HepG2 (cell line): Measurements from ENCODE around the gene PGK1. TPM values are rescaled to one million over a fixed set of nuclear protein-coding genes. Genes with fewer than 3 reads are reported as not detected.

ENCODE experiments used
- ATAC-seq: fragments of 200-7000 bp; cut with Tn5 transposase; 3 replicates; pipeline ENCODE4 v1.9.1; 2020; ENCODE audit warnings: mild to moderate bottlenecking, moderate library complexity
- BruUV-seq: library from RNA; stranded (reverse); fragments of 400-500 nt; replicated peaks from 2 replicates; lab custom pipeline; 2021; lab: Mats Ljungman, UMichigan
- CTCF ChIA-PET: fragments of 300-600 bp; formaldehyde crosslinking; extraction: SDS; loops from one replicate; lab custom pipeline; 2021; ENCODE audit warnings: low total read pairs, inconsistent platforms, low intra/inter-chr PET ratio; lab: Yijun Ruan, JAX
- POLR2A ChIA-PET: fragments of 350-600 bp; sonication (Branson Sonifier 250); formaldehyde crosslinking; loops from one replicate; lab custom pipeline; 2020; ENCODE audit warnings: antibody characterized with exemption, inconsistent platforms; lab: Yijun Ruan, JAX
- DNase-seq: peaks from one replicate; pipeline ENCODE4 v3.0.0-alpha.2; 2015; ENCODE audit warnings: low spot score
- FAIRE-seq: peaks from 3 replicates; lab custom pipeline; 2011; peaks lifted over from hg19 to GRCh38; lab: Jason Lieb, UNC
- H2AFZ ChIP-seq: one replicate; pipeline ENCODE4 v1.6.1; 2011; ENCODE audit warnings: low read length, inconsistent platforms
- H3K27ac ChIP-seq: fragments of 300-600 bp; 3 replicates; pipeline ENCODE4 v1.8.0; 2011; ENCODE audit warnings: mixed run types, mild to moderate bottlenecking, mixed read lengths, low read length, inconsistent platforms; ENCODE audit not compliant: insufficient read depth; ENCODE audit errors: extremely low read length
- H3K27me3 ChIP-seq, 2 experiments: fragments of 200-600 bp in 1 of 2; 2 replicates in 1 of 2; 3 replicates in 1 of 2; pipeline versions ENCODE4 v1.6.0 to v1.8.0; 2011; ENCODE audit warnings: low read length in 2 of 2, mild to moderate bottlenecking in 2 of 2, moderate library complexity in 2 of 2, inconsistent platforms in 1 of 2; ENCODE audit not compliant: insufficient read depth in 2 of 2, control insufficient read depth in 1 of 2
- H3K36me3 ChIP-seq, 2 experiments: fragments of 200-600 bp in 1 of 2; replicated peaks in 1 of 2; 2 replicates in 1 of 2; 3 replicates in 1 of 2; pipeline versions ENCODE4 v1.5.1 to v1.8.0; 2011; ENCODE audit warnings: low read length in 2 of 2, inconsistent platforms in 1 of 2; ENCODE audit not compliant: insufficient read depth in 2 of 2, control insufficient read depth in 1 of 2
- H3K4me1 ChIP-seq: 2 replicates; pipeline ENCODE4 v1.5.1; 2012; ENCODE audit warnings: low read length, inconsistent platforms; ENCODE audit not compliant: insufficient read depth
- H3K4me2 ChIP-seq: 2 replicates; pipeline ENCODE4 v1.6.0; 2011; ENCODE audit warnings: low read depth, low read length, inconsistent platforms
- H3K4me3 ChIP-seq, 3 experiments: fragments of 200-600 bp in 1 of 3; sonication (generic), shearing (Covaris generic) in 1 of 3; replicated peaks in 1 of 3; 2 replicates each; pipeline ENCODE4 v1.5.1; 2011 to 2016; ENCODE audit warnings: low read length in 3 of 3, inconsistent platforms in 2 of 3, low read depth in 2 of 3, mild to moderate bottlenecking in 2 of 3, control low read depth in 1 of 3, mixed read lengths in 1 of 3; ENCODE audit not compliant: insufficient read depth in 1 of 3
- H3K79me2 ChIP-seq: one replicate; pipeline ENCODE4 v1.6.1; 2011; ENCODE audit warnings: low read length, inconsistent platforms; ENCODE audit not compliant: insufficient read depth
- H3K9ac ChIP-seq: 2 replicates; pipeline ENCODE4 v1.6.0; 2011; ENCODE audit warnings: mild to moderate bottlenecking, low read depth, low read length, inconsistent platforms; ENCODE audit not compliant: insufficient read depth
- H3K9me3 ChIP-seq: 2 replicates; pipeline ENCODE4 v1.5.1; 2012; ENCODE audit warnings: mild to moderate bottlenecking, low read length
- H4K20me1 ChIP-seq: 2 replicates; pipeline ENCODE4 v1.6.0; 2011; ENCODE audit warnings: inconsistent platforms, mild to moderate bottlenecking, low read length, moderate library complexity; ENCODE audit not compliant: insufficient read depth
- FIP1L1 ChIP-seq: fragments of 200-400 bp; formaldehyde crosslinking; IDR thresholded peaks from 2 replicates; pipeline ENCODE4 v1.6.1; 2018; ENCODE audit warnings: low read depth, mild to moderate bottlenecking, low read length, moderate library complexity, borderline replicate concordance; ENCODE audit not compliant: insufficient read depth
- JUN ChIP-seq: sonication (generic); formaldehyde crosslinking; IDR thresholded peaks from 2 replicates; pipeline ENCODE4 v1.4.0; 2020; ENCODE audit warnings: mild to moderate bottlenecking, missing genetic modification reagents
- SMYD3 ChIP-seq: sonication (generic); formaldehyde crosslinking; IDR thresholded peaks from 2 replicates; pipeline ENCODE4 v1.8.1; 2023; ENCODE audit warnings: mild to moderate bottlenecking, missing genetic modification reagents
- ZBED4 ChIP-seq: sonication (generic); formaldehyde crosslinking; IDR thresholded peaks from 2 replicates; pipeline ENCODE4 v1.4.0; 2020; ENCODE audit warnings: missing genetic modification reagents, borderline replicate concordance
- ZNF816 ChIP-seq: sonication (generic); formaldehyde crosslinking; IDR thresholded peaks from 2 replicates; pipeline ENCODE4 v1.8.0; 2022; ENCODE audit warnings: missing genetic modification reagents, mild to moderate bottlenecking, borderline replicate concordance
- WGBS: methylation state at CpG from one replicate; pipeline ENCODE4 v1.1.6; 2017; ENCODE audit warnings: low lambda C conversion rate; 5-methylcytosine and 5-hydroxymethylcytosine counted together
- in situ Hi-C: cut with HindIII; loops from 2 replicates; pipeline ENCODE4 v1.10.0; 2017; ENCODE audit warnings: low pct_unique_long_range_greater_than_20kb; ENCODE audit not compliant: extremely low pct_ligation_motif_present
- intact Hi-C: fragments of 100-400 bp; cut with micrococcal nuclease; formaldehyde crosslinking; loops from one replicate; pipeline ENCODE4 v1.10.0; 2022; ENCODE audit not compliant: unreplicated experiment
- polyA plus RNA-seq, 8 experiments: library from polyadenylated mRNA; depleted of rRNA in 3 of 8; stranded (reverse) in 7 of 8; unstranded in 1 of 8; fragments of >200 nt; fragmentation: Illumina TruSeq in 4 of 8; extraction: Trizol in 4 of 8; gene quantifications; 2 replicates each; pipeline versions ENCODE4 v1.2.1 to v1.2.3, GENCODE V29; 2011 to 2016; ENCODE audit warnings: low read depth in 4 of 8, missing spikeins in 1 of 8, mixed read lengths in 1 of 8; ENCODE audit not compliant: insufficient read depth in 1 of 8
- total RNA-seq, 5 experiments: library from RNA; depleted of rRNA; stranded (reverse); fragments of >200 nt; fragmentation: Illumina TruSeq; extraction: Trizol; gene quantifications; 2 replicates each; pipeline ENCODE4 v1.2.3, GENCODE V29; 2016; ENCODE audit warnings: low read depth in 1 of 5

PGK1 gene
- total and polyA plus RNA-seq, 2 of the 13 experiments (the other 11 are each of a cell fraction or from before 2014, with no cell fraction given): 325 to 1,274 TPM

GRCh38 chrX:78118628-78119027, 14.6 kb downstream of the PGK1 start:
- H3K4me2 ChIP-seq: no peak overlapping the region
- H3K27me3 ChIP-seq: no peaks in the 10 kb centered on the region
- peaks cover 12 to 76% of the 10 kb centered on the region in 2 experiments for H3K36me3 ChIP-seq
- no peak for ATAC-seq
- no peak for TF ChIP-seq ZBED4 (CRISPR knock-in tag)
- no peak for TF ChIP-seq SMYD3 (CRISPR knock-in tag)
- no peak for TF ChIP-seq FIP1L1
- TF ChIP-seq JUN (CRISPR knock-in tag): no peak
- TF ChIP-seq ZNF816 (CRISPR knock-in tag): no peak
- BruUV-seq: no TSS peak
- ChIA-PET POLR2A (no interaction called here), CTCF (no interaction called here)
- peaks cover 34% of the 10 kb centered on the region for H3K4me1 ChIP-seq
- in situ Hi-C loops: loop anchor here (25.0 kb wide), 1 partner anchor 206 kb away; the partner anchor contains the start of gene ATP7A
- H3K79me2 ChIP-seq: peaks cover 55% of the 10 kb centered on the region
- intact Hi-C loops: no loop called here
- FAIRE-seq: no peak
- no peak overlapping the region for H3K9ac ChIP-seq
- no peak overlapping the region for H3K27ac ChIP-seq
- DNase-seq: no peak
- H4K20me1 ChIP-seq: peaks cover 99% of the 10 kb centered on the region
- H2AFZ ChIP-seq: no peak overlapping the region
- H3K9me3 ChIP-seq: no peaks in the 10 kb centered on the region
- WGBS: no CpG with 5 or more reads among the region's 1 CpG
- no peak overlapping the region for H3K4me3 ChIP-seq
